Hematopoietic multipotent progenitor cell treated with erythropoietin and hydrocortisone succinate and interleukin-3 and kit ligand, for 15 days (in vitro differentiated cells): ENCODE measurements around the gene ZNF775.

Experiments
- DNase-seq: peaks from one replicate; pipeline ENCODE4 v3.0.0-alpha.2; 2015; ENCODE audit warnings: low spot score

ZNF775 gene

GRCh38 chr7:150378853-150379440 lies at the start of gene ZNF775:
TSS of gene ZNF775 (plus strand) at chr7:150379330. CDS start at chr7:150388471, 9,141 bp downstream.
- peak; percentile 94 for DNase-seq

DNA sequence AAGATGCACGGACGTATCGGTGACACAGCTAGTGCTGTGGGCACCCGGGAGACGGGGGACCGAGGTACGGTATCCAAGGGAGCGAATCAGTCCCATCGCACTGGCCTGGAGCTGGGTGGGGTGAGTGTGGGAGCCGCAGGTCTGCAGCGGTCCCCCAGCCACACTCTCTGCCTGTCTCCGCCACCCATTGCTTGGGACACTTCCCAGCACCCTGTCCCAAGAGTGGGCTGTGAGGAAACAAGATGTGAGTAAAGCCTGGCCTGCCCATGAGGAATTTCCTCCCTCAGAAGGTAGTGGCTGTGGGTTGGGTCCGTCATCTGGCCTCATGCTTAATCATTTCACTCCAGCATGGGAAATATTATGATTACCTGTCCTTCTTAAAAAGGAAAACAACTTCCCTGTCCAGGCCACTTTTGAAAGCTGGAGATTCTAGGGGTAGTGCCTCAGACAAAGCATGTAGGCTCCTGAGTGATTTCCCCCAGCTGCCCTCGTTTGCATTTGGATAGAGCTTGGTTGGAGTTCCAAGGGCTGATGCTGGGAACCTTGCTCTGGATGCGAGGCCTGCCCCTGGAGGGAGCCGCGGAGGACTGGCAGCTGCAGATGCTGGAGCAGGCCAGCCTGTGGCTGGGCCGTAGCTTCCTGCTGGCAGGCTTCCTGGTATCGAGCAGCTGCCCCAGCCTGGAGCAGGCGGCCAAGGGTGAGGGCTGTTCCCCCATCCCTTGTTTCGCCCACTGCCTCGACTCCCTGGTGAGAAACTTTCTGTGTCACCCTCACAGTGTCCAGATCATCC lies 49.6 kb upstream of the ZNF775 start:
- DNase-seq: no peak

GRCh38 chr7:150330211-150330885 lies 48.8 kb upstream of the ZNF775 start:
- no peak for DNase-seq

GRCh38 chr7:150332852-150333635 lies 46.1 kb upstream of the ZNF775 start:
- DNase-seq: no peak

- no peak for DNase-seq
Observed at GRCh38 chr7:150333659-150334058, 45.5 kb upstream of the ZNF775 start.

- DNase-seq: no peak
Observed at GRCh38 chr7:150334108-150334507, 45.0 kb upstream of the ZNF775 start.

- no peak for DNase-seq
Observed at GRCh38 chr7:150335108-150335773, 43.9 kb upstream of the ZNF775 start.

GRCh38 chr7:150335774-150336112 lies 43.4 kb upstream of the ZNF775 start:
- DNase-seq: no peak

DNA sequence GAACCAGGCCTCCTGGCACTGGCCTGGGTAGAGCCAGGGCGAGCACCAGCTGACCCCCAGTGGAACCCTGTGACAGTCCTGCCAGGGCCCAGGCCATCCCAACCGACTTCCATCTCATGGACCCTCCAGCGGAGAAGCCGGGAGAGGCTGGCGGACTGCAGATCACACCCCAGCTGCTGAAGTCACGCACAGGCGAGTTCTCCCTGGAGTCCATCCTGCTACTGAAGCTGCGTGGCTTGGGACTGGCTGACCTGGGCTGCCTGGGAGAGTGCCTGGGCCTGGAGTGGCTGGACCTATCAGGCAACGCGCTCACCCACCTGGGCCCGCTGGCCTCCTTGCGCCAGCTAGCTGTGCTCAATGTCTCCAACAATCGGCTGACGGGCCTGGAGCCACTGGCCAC lies 42.4 kb upstream of the ZNF775 start:
- no peak for DNase-seq

- DNase-seq: no peak
Observed at GRCh38 chr7:150337179-150337578, 42.0 kb upstream of the ZNF775 start.

- DNase-seq: no peak
Observed at GRCh38 chr7:150337659-150338081, 41.5 kb upstream of the ZNF775 start.

- DNase-seq: no peak
Observed at GRCh38 chr7:150338166-150338829, 40.8 kb upstream of the ZNF775 start.

GRCh38 chr7:150339409-150339809 lies 39.7 kb upstream of the ZNF775 start:
- DNase-seq: no peak

GRCh38 chr7:150340024-150340749 lies 38.9 kb upstream of the ZNF775 start:
- no peak for DNase-seq

DNA sequence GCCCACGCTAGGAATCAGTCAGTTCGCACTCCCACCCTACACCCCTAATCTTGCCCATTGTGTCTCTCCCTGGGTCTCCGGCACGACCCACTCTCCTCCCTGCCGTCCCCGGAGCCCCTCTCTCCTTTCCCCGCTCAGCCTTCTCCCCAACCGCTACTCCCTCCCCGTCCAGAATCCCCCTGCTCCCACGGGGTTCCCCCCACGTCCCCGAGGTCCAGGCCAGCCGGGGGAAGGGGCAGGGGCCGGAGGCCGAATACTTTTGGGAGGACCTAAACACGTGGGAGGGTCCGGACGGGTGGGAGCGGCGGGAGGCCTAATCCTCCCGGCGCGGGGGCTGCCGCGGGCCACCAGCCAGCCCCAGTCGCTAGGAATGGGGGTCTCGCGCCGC lies 38.3 kb upstream of the ZNF775 start:
- DNase-seq: no peak

DNA sequence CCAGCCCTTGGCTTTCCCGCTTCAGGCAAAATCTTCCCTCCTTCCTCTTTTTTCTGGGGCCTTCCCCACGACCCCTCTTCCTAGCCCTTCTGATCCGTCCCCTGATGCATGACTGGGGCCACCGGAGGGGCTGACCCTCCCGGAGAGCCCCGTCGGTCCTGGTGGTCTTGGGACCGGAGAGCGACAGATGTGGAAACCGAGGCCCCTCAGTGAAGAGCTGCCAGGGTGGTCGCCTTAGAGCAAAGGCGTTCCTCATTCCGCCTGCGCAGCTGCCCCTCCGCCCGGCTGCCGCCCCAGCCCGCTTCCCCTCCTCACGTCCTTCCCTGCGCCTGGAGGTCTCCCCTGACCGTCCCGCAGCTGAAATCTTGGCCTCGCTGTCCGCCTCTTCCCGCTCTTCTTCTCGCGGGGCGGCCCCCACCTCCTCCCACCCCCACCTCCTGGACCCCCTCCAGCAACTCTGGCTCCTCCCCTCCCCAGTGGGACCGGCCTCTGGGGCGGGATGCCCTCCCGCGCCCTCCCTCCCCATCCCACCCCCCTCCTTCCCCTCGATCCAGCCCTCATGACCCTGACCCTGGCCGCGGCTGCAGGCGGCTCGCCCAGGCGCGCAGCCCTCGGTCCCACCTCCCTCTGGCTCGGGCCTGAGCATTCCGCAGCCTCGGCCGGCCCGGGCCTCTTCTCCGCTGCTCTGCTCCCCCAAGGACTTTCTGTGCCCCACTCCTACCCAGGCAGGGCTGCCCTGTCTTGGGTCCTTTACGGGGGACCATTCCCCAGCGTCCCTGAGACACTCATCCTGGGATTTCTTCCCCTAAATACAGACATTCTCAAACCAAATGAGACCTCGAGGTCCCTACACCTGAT lies 37.6 kb upstream of the ZNF775 start, which contains the start of gene RARRES2:
RARRES2 (minus strand) TSS at position 367 of the 858 bp plus-strand sequence. CDS start 1,020 bp downstream, outside the sequence.
- no peak for DNase-seq

DNA sequence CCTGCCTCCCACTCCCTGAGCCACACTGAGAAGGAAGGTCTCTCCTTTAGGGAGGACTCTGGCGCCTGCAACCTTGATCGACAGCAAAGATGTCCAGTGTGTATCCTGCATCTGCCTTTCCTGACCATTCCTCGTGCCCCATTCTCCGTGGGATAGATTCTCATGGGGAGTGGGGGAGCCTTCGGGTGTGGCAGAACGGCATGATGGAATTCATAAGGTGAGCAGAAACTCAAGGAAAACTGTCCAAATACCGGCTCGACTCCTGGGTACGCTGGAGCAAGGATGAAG lies 37.1 kb upstream of the ZNF775 start:
- DNase-seq: no peak

GRCh38 chr7:150343225-150343624 lies 35.9 kb upstream of the ZNF775 start:
- DNase-seq: no peak

GRCh38 chr7:150344299-150344698 lies 34.8 kb upstream of the ZNF775 start:
- no peak for DNase-seq

GRCh38 chr7:150345012-150345411 lies 34.1 kb upstream of the ZNF775 start:
- no peak for DNase-seq
